Memory B cell (primary cell): ENCODE measurements around the gene C11orf24.
A peak's percentile ranks its signal among the peaks of the same experiment; 100 is the strongest.
"Not testable (repeated sequence)": the region's sequence is repeated elsewhere in the genome, so short reads cannot be mapped to it uniquely, and the experiment has no call there.

Source experiments
- ATAC-seq: fragments of 150-1000 bp; cut with Tn5 transposase; 2 replicates; pipeline ENCODE4 v1.10.0; 2021; ENCODE audit warnings: low read depth, mild to moderate bottlenecking, moderate library complexity
- DNase-seq, 2 donors: peaks; one replicate each; pipeline ENCODE4 v3.0.0; 2022; ENCODE audit warnings: low spot score in 2 of 2
- H3K27ac Mint-ChIP-seq: one replicate; pipeline ENCODE4 v1.8.0; 2022; ENCODE audit warnings: mild to moderate bottlenecking, moderate library complexity, mixed read lengths
- H3K27me3 Mint-ChIP-seq: one replicate; pipeline ENCODE4 v1.8.0; 2022; ENCODE audit warnings: mixed read lengths
- H3K36me3 Mint-ChIP-seq: one replicate; pipeline ENCODE4 v1.8.0; 2022; ENCODE audit warnings: mild to moderate bottlenecking, mixed read lengths
- H3K4me1 Mint-ChIP-seq: one replicate; pipeline ENCODE4 v1.8.0; 2022; ENCODE audit warnings: mixed read lengths
- H3K4me3 Mint-ChIP-seq: one replicate; pipeline ENCODE4 v1.8.0; 2022; ENCODE audit warnings: mild to moderate bottlenecking, moderate library complexity, mixed read lengths
- H3K9me3 Mint-ChIP-seq: one replicate; pipeline ENCODE4 v1.8.0; 2022; ENCODE audit warnings: mixed read lengths

The C11orf24 gene

GRCh38 chr11:68293708-68294107 is 21.9 kb upstream of the C11orf24 start:
- no peaks in the 10 kb centered on the region for H3K27me3 Mint-ChIP-seq
- peak overlapping the region; percentile 76 for H3K4me3 Mint-ChIP-seq
- H3K36me3 Mint-ChIP-seq, result peaks cover 2% of the 10 kb centered on the region
- H3K4me1 Mint-ChIP-seq, result peaks cover 18% of the 10 kb centered on the region
- no peaks in the 10 kb centered on the region for H3K9me3 Mint-ChIP-seq
- peak overlapping the region; percentile 51 for H3K27ac Mint-ChIP-seq
- ATAC-seq (no peak), DNase-seq (no peak)

- Mint-ChIP-seq H3K4me3 (no peak overlapping the region), H3K4me1 (peaks cover 8% of the 10 kb centered on the region), H3K27ac (no peak overlapping the region), H3K9me3 (peaks cover 3% of the 10 kb centered on the region), H3K27me3 (no peaks in the 10 kb centered on the region), H3K36me3 (peaks cover 4% of the 10 kb centered on the region)
- no peak for ATAC-seq
- DNase-seq, result no peak
Measured at GRCh38 chr11:68289456-68289855, 17.7 kb upstream of the C11orf24 start.

- peaks cover 13% of the 10 kb centered on the region for H3K4me1 Mint-ChIP-seq
- H3K27ac Mint-ChIP-seq, result no peak overlapping the region
- no peak overlapping the region for H3K4me3 Mint-ChIP-seq
- ATAC-seq (no peak), DNase-seq (no peak)
- no peaks in the 10 kb centered on the region for H3K27me3 Mint-ChIP-seq
- H3K36me3 Mint-ChIP-seq, result peaks cover 7% of the 10 kb centered on the region
- peaks cover 8% of the 10 kb centered on the region for H3K9me3 Mint-ChIP-seq
Measured at GRCh38 chr11:68287419-68287818, 15.6 kb upstream of the C11orf24 start.

GRCh38 chr11:68284588-68284987 is 12.8 kb upstream of the C11orf24 start:
- Mint-ChIP-seq H3K27ac (peak overlapping the region; percentile 16), H3K4me1 (peaks cover 20% of the 10 kb centered on the region)
- DNase-seq, H3K4me3 Mint-ChIP-seq, ATAC-seq, H3K9me3 Mint-ChIP-seq, H3K27me3 Mint-ChIP-seq, H3K36me3 Mint-ChIP-seq: not testable (repeated sequence)

GRCh38 chr11:68282861-68283230 is 11.1 kb upstream of the C11orf24 start:
- Mint-ChIP-seq H3K4me3 (peak overlapping the region; percentile 69), H3K4me1 (peaks cover 20% of the 10 kb centered on the region), H3K27ac (peak overlapping the region; percentile 74), H3K36me3 (peaks cover 5% of the 10 kb centered on the region), H3K9me3 (peaks cover 8% of the 10 kb centered on the region), H3K27me3 (no peaks in the 10 kb centered on the region)
- ATAC-seq, result no peak
- DNase-seq, result no peak

GRCh38 chr11:68282141-68282860 is 10.5 kb upstream of the C11orf24 start:
- Mint-ChIP-seq H3K27ac (peak overlapping the region; percentile 74), H3K36me3 (peaks cover 5% of the 10 kb centered on the region), H3K4me3 (peak overlapping the region; percentile 69), H3K27me3 (no peaks in the 10 kb centered on the region), H3K4me1 (peaks cover 20% of the 10 kb centered on the region), H3K9me3 (peaks cover 8% of the 10 kb centered on the region)
- no peak for DNase-seq
- peak; percentile 81 for ATAC-seq

GRCh38 chr11:68279676-68280075 is 7.9 kb upstream of the C11orf24 start:
- Mint-ChIP-seq H3K27ac (no peak overlapping the region), H3K36me3 (peaks cover 7% of the 10 kb centered on the region), H3K9me3 (peaks cover 7% of the 10 kb centered on the region), H3K27me3 (no peaks in the 10 kb centered on the region), H3K4me1 (peaks cover 20% of the 10 kb centered on the region), H3K4me3 (no peak overlapping the region)
- no peak for DNase-seq
- no peak for ATAC-seq

- Mint-ChIP-seq H3K4me3 (no peak overlapping the region), H3K27me3 (no peaks in the 10 kb centered on the region), H3K4me1 (peaks cover 9% of the 10 kb centered on the region), H3K36me3 (peaks cover 3% of the 10 kb centered on the region), H3K27ac (no peak overlapping the region), H3K9me3 (no peaks in the 10 kb centered on the region)
- ATAC-seq (no peak), DNase-seq (no peak)
Measured at GRCh38 chr11:68276861-68277260, 5.1 kb upstream of the C11orf24 start.

GRCh38 chr11:68275721-68276507 is 4.1 kb upstream of the C11orf24 start:
- Mint-ChIP-seq H3K4me3 (no peak overlapping the region), H3K36me3 (peaks cover 3% of the 10 kb centered on the region), H3K27ac (no peak overlapping the region), H3K9me3 (no peaks in the 10 kb centered on the region), H3K4me1 (peaks cover 13% of the 10 kb centered on the region), H3K27me3 (no peaks in the 10 kb centered on the region)
- DNase-seq (no peak), ATAC-seq (no peak)

- ATAC-seq, result no peak
- Mint-ChIP-seq H3K4me3 (peak overlapping the region; percentile 24), H3K27me3 (no peaks in the 10 kb centered on the region), H3K27ac (peak overlapping the region; percentile 99), H3K9me3 (no peaks in the 10 kb centered on the region), H3K4me1 (peaks cover 27% of the 10 kb centered on the region), H3K36me3 (peaks cover 8% of the 10 kb centered on the region)
- DNase-seq, result no peak
Measured at GRCh38 chr11:68274306-68274705, 2.5 kb upstream of the C11orf24 start.

GRCh38 chr11:68273026-68273738 is 1.4 kb upstream of the C11orf24 start:
- H3K4me1 Mint-ChIP-seq, result peaks cover 36% of the 10 kb centered on the region
- H3K4me3 Mint-ChIP-seq, result peak overlapping the region; percentile 100
- peak overlapping the region; percentile 99 for H3K27ac Mint-ChIP-seq
- DNase-seq (no peak), ATAC-seq (no peak)
- H3K36me3 Mint-ChIP-seq, result peaks cover 14% of the 10 kb centered on the region
- no peaks in the 10 kb centered on the region for H3K9me3 Mint-ChIP-seq
- no peaks in the 10 kb centered on the region for H3K27me3 Mint-ChIP-seq

GRCh38 chr11:68271023-68271780 is 571 bp downstream of the C11orf24 start:
- Mint-ChIP-seq H3K36me3 (peaks cover 19% of the 10 kb centered on the region), H3K27me3 (no peaks in the 10 kb centered on the region), H3K27ac (peak overlapping the region; percentile 99), H3K4me1 (peaks cover 52% of the 10 kb centered on the region), H3K4me3 (peak overlapping the region; percentile 100), H3K9me3 (no peaks in the 10 kb centered on the region)
- peak; percentile 54 to 65 for DNase-seq
- ATAC-seq, result peak; percentile 23

- H3K27me3 Mint-ChIP-seq, result no peaks in the 10 kb centered on the region
- H3K9me3 Mint-ChIP-seq, result no peaks in the 10 kb centered on the region
- H3K27ac Mint-ChIP-seq, result peak overlapping the region; percentile 99
- no peak for DNase-seq
- peaks cover 16% of the 10 kb centered on the region for H3K36me3 Mint-ChIP-seq
- H3K4me1 Mint-ChIP-seq, result peaks cover 52% of the 10 kb centered on the region
- ATAC-seq, result no peak
- H3K4me3 Mint-ChIP-seq, result peak overlapping the region; percentile 100
Measured at GRCh38 chr11:68270196-68271022, 1.4 kb downstream of the C11orf24 start.
